Endothelial cell (in vitro differentiated cells): ENCODE data around the gene TSC22D3. TPM values are rescaled to one million over a fixed set of nuclear protein-coding genes. Genes with fewer than 3 reads are reported as not detected.

ENCODE experiments used
- DNase-seq: peaks from one replicate; pipeline ENCODE4 v3.0.0; 2021; ENCODE audit warnings: low spot score
- H3K27ac Mint-ChIP-seq: one replicate; pipeline ENCODE4 v1.8.0; 2021; ENCODE audit warnings: mixed read lengths, inconsistent platforms; ENCODE audit not compliant: unreplicated experiment
- H3K27me3 Mint-ChIP-seq: one replicate; pipeline ENCODE4 v1.8.0; 2021; ENCODE audit warnings: mild to moderate bottlenecking, moderate library complexity, mixed read lengths, inconsistent platforms; ENCODE audit not compliant: unreplicated experiment
- H3K36me3 Mint-ChIP-seq: one replicate; pipeline ENCODE4 v1.8.0; 2021; ENCODE audit warnings: mild to moderate bottlenecking, low read depth, mixed read lengths, inconsistent platforms; ENCODE audit not compliant: unreplicated experiment
- H3K4me1 Mint-ChIP-seq: one replicate; pipeline ENCODE4 v1.8.0; 2021; ENCODE audit warnings: mild to moderate bottlenecking, mixed read lengths, inconsistent platforms; ENCODE audit not compliant: unreplicated experiment
- H3K4me3 Mint-ChIP-seq: one replicate; pipeline ENCODE4 v1.8.0; 2021; ENCODE audit warnings: mild to moderate bottlenecking, mixed read lengths, inconsistent platforms; ENCODE audit not compliant: unreplicated experiment
- H3K9me3 Mint-ChIP-seq: one replicate; pipeline ENCODE4 v1.8.0; 2021; ENCODE audit warnings: mixed read lengths, inconsistent platforms; ENCODE audit not compliant: unreplicated experiment
- total RNA-seq: library from RNA; stranded (reverse); fragmentation: NEBNext Ultra II Directional; extraction: Animal tissue kit (Norgen Biotek cat#: 25700); gene quantifications from one replicate; pipeline ENCODE4 v1.2.1, GENCODE V29; 2021; ENCODE audit not compliant: unreplicated experiment
- TF ChIP-seq, protein P1 (sequence below): fragments of 200-600 bp; sonication (generic); IDR thresholded peaks from one replicate; pipeline ENCODE4 v1.5.0; 2021; ENCODE audit warnings: antibody characterized with exemption; ENCODE audit not compliant: unreplicated experiment

Gene TSC22D3
- total RNA-seq, 1 donor from 2014 or later = 68.7 TPM

DNA sequence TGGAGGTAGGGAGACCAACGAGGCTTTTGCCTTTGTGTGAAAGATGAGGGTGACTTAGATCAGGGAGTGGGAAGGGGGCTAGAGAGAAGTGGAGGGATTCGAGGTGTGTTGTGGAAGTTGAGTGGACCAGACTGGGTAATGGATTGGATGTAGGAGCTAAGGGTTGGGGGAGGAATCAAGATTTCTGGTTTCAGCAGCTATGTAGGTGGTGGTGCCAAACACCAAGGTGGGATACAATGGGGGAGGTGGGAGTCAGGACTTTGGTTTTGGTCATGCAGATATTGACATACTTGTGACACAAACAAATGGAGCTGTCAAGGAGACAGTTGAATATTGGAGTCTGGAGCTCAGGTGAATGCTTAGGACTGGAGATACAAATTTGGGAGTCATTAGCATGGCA is 71.0 kb downstream of the TSC22D3 start:
- H3K36me3 Mint-ChIP-seq = no peaks in the 10 kb centered on the region

DNA sequence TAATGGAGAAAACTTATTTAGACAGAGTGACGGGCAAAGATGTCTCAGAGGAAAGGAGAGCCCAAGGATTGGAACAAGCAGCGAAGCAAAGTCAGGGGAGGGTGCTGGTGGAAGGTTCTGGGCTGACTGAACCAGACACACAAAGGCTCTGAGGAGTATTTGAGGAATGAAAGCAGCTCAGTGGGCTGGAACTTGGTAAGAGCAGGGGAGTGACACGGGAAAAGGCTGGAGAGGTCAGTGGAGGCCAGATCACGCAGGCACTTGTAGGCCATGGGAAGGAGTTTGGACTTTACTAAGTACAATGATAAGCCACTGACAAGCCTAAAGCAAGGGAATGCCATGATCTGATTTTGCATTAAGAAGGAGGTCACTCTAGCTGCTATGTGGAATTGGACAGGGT is 71.4 kb downstream of the TSC22D3 start:
- Mint-ChIP-seq H3K36me3 (no peaks in the 10 kb centered on the region), H3K9me3 (no peaks in the 10 kb centered on the region), H3K4me1 (peaks cover 8% of the 10 kb centered on the region), H3K27me3 (peaks cover 4% of the 10 kb centered on the region), H3K27ac (no peak overlapping the region), H3K4me3 (no peak overlapping the region)
- DNase-seq = no peak
- TF ChIP-seq, protein P1, sequence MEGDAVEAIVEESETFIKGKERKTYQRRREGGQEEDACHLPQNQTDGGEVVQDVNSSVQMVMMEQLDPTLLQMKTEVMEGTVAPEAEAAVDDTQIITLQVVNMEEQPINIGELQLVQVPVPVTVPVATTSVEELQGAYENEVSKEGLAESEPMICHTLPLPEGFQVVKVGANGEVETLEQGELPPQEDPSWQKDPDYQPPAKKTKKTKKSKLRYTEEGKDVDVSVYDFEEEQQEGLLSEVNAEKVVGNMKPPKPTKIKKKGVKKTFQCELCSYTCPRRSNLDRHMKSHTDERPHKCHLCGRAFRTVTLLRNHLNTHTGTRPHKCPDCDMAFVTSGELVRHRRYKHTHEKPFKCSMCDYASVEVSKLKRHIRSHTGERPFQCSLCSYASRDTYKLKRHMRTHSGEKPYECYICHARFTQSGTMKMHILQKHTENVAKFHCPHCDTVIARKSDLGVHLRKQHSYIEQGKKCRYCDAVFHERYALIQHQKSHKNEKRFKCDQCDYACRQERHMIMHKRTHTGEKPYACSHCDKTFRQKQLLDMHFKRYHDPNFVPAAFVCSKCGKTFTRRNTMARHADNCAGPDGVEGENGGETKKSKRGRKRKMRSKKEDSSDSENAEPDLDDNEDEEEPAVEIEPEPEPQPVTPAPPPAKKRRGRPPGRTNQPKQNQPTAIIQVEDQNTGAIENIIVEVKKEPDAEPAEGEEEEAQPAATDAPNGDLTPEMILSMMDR = no peak

More for the DNA sequence above, 71.0 kb downstream of the TSC22D3 start:
- Mint-ChIP-seq H3K27me3 (peaks cover 4% of the 10 kb centered on the region), H3K9me3 (no peaks in the 10 kb centered on the region), H3K4me1 (peaks cover 5% of the 10 kb centered on the region), H3K27ac (no peak overlapping the region), H3K4me3 (no peak overlapping the region)
- no peak for DNase-seq
- TF ChIP-seq, protein P1 = no peak

DNA sequence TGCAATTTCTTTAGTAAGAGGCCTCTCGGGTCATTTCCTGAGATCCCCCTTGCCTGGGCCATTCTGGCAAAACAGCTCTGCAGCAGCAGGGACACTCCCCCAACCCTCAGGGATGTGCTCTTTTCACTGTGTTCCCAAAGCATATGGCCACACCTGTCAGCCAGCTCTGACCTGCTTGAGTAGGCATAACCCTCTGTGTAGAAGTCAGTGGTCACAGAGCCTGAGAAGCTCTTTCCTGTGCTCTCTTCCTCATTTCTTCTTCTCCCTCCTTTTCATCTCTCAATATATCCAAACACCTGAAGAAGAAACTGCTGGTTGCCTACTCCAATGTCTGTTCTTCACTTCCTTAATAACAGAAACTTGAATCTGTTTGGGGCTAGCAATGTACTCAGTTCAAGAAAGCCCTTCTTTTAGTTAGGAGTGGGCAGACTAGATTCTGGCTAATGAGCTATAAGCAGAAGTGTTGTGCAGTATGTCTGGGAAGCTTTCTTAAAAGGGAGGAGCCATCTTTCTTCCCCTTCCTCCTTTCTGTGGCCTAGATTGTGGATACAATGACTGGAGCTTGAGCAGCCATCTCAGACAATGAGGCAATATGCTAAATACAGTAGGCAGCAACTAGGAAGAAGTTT is 74.0 kb downstream of the TSC22D3 start:
- Mint-ChIP-seq H3K9me3 (no peaks in the 10 kb centered on the region), H3K4me3 (no peak overlapping the region), H3K27ac (no peak overlapping the region), H3K36me3 (no peaks in the 10 kb centered on the region), H3K4me1 (peaks cover 8% of the 10 kb centered on the region), H3K27me3 (peaks cover 3% of the 10 kb centered on the region)
- TF ChIP-seq, protein P1 = no peak
- DNase-seq = no peak

DNA sequence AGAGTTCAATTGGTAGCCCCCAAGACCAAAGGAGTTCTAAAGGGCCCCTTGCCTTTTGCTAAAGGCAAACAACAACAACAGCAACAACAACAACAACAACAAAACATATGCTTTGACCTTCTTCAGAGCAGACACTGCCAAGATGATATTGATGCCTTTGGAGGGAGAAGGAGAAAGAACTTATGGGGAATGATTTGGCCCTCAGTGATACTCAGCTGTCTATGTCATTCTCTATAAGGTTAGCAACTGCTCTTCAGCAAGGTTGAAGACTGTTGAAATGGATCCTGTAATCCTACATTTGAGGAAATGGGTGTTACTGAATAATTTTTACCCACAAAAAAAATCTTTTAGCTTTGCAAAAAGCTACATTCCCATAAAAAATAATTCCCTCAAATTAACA is 74.8 kb downstream of the TSC22D3 start:
- Mint-ChIP-seq H3K4me1 (peaks cover 8% of the 10 kb centered on the region), H3K9me3 (no peaks in the 10 kb centered on the region), H3K4me3 (no peak overlapping the region), H3K27ac (no peak overlapping the region), H3K27me3 (peaks cover 1% of the 10 kb centered on the region), H3K36me3 (no peaks in the 10 kb centered on the region)
- TF ChIP-seq, protein P1 = no peak
- no peak for DNase-seq

DNA sequence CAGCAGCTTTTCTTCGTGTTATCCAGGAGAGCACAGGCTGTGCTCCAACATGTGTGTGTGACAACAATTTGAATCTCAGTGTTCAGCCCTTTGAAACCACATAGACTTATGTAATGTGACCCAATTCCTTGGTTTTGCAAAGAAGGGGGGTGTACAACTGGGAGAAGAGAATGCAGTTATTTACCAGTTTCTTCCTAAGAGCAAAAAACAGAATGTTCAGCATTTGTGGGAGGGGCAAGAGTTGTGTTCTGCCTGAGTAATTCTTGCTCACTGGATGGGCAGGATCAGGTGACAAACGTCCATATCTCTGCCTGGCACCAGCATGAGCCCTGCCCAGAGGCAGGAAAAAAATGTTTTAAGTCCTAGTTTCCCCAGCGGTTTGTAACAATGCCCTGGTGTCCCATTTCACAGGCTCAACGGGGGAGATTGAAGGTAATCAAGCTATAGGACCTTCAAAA is 75.2 kb downstream of the TSC22D3 start:
- no peak for DNase-seq
- TF ChIP-seq, protein P1 = no peak
- Mint-ChIP-seq H3K27ac (no peak overlapping the region), H3K36me3 (no peaks in the 10 kb centered on the region), H3K27me3 (peaks cover 1% of the 10 kb centered on the region), H3K9me3 (no peaks in the 10 kb centered on the region), H3K4me1 (peaks cover 8% of the 10 kb centered on the region), H3K4me3 (no peak overlapping the region)
